Vagina (tissue), 1 donor: Measurements from ENCODE around the gene GMCL1. TPM values are rescaled to one million over a fixed set of nuclear protein-coding genes. Genes with fewer than 3 reads are reported as not detected.

Source experiments
- small RNA-seq: library from RNA; depleted of rRNA; stranded (forward); fragments of <200 nt; gene quantifications from one replicate; pipeline ENCODE3, GENCODE V24; 2016
- total RNA-seq: library from RNA; depleted of rRNA; stranded (reverse); fragments of >200 nt; gene quantifications from one replicate; pipeline ENCODE4 v1.2.3, GENCODE V29; 2016

GMCL1 gene
- total RNA-seq, 1 donor from 2014 or later: 13.0 TPM

Small RNA genes within 50 kb of the gene (small RNA-seq; reads per million reads assigned to genes)
- not detected for gene RPL23AP92

Other genes with a start within 250 kb of the GMCL1 start
- 48.6 TPM for gene AAK1, start 185.9 kb upstream of the GMCL1 start, total RNA-seq
- gene ANXA4, start 87.5 kb upstream of the GMCL1 start, total RNA-seq: 63.6 TPM
- gene SNRNP27, start 64.3 kb downstream of the GMCL1 start, total RNA-seq: 62.9 TPM
- 55.2 TPM for gene MXD1, start 85.4 kb downstream of the GMCL1 start, total RNA-seq
- 0.49 TPM for gene ASPRV1, start 132.0 kb downstream of the GMCL1 start, total RNA-seq